OCI-LY1 (cell line): ENCODE data around the gene PSMG4.

Experiments used
- H2AFZ ChIP-seq: fragments of 200-600 bp; sonication (generic), shearing (Covaris generic); 2 replicates; pipeline ENCODE4 v1.6.0; 2014; ENCODE audit warnings: antibody characterized with exemption, mild to moderate bottlenecking, low read length
- H3F3A ChIP-seq: fragments of 200-600 bp; sonication (generic), shearing (Covaris generic); 2 replicates; pipeline ENCODE4 v1.6.0; 2014; ENCODE audit warnings: mild to moderate bottlenecking, antibody characterized with exemption, low read length, moderate library complexity; ENCODE audit not compliant: insufficient read depth
- H3K27ac ChIP-seq: fragments of 200-600 bp; sonication (generic); 2 replicates; pipeline ENCODE4 v1.5.1; 2014; ENCODE audit warnings: low read length, mixed run types, mild to moderate bottlenecking, low read depth; ENCODE audit not compliant: poor library complexity, severe bottlenecking
- H3K27me3 ChIP-seq: fragments of 200-600 bp; sonication (generic); 2 replicates; pipeline ENCODE4 v1.6.0; 2014; ENCODE audit warnings: antibody characterized with exemption, mild to moderate bottlenecking, low read length, moderate library complexity; ENCODE audit not compliant: insufficient read depth
- H3K36me3 ChIP-seq: fragments of 200-600 bp; sonication (generic); 2 replicates; pipeline ENCODE4 v1.6.1; 2014; ENCODE audit warnings: mild to moderate bottlenecking, antibody characterized with exemption, low read length, moderate library complexity, mixed read lengths; ENCODE audit not compliant: insufficient read depth
- H3K4me1 ChIP-seq: fragments of 200-600 bp; sonication (generic); 2 replicates; pipeline ENCODE4 v1.5.1; 2014; ENCODE audit warnings: mild to moderate bottlenecking, low read length, moderate library complexity; ENCODE audit not compliant: insufficient read depth, severe bottlenecking
- H3K4me2 ChIP-seq: fragments of 200-600 bp; sonication (generic), shearing (Covaris generic); 2 replicates; pipeline ENCODE4 v1.6.1; 2014; ENCODE audit warnings: low read length
- H3K4me3 ChIP-seq: fragments of 200-600 bp; sonication (generic); 2 replicates; pipeline ENCODE4 v1.5.1; 2014; ENCODE audit warnings: low read length, low read depth, mild to moderate bottlenecking, mixed read lengths; ENCODE audit not compliant: poor library complexity, severe bottlenecking
- H3K79me2 ChIP-seq: fragments of 200-600 bp; shearing (Covaris generic); 2 replicates; pipeline ENCODE4 v1.6.1; 2016; ENCODE audit warnings: mixed run types, low read length, mixed read lengths; ENCODE audit not compliant: insufficient read depth
- H3K9ac ChIP-seq: fragments of 200-600 bp; sonication (generic), shearing (Covaris generic); 2 replicates; pipeline ENCODE4 v1.6.1; 2014; ENCODE audit warnings: mild to moderate bottlenecking, low read length, mixed read lengths
- H3K9me2 ChIP-seq: fragments of 200-600 bp; sonication (generic), shearing (Covaris generic); 2 replicates; pipeline ENCODE4 v1.6.1; 2014; ENCODE audit warnings: low read depth, mild to moderate bottlenecking, low read length, mixed read lengths
- H3K9me3 ChIP-seq: fragments of 200-600 bp; shearing (Covaris generic); 2 replicates; pipeline ENCODE4 v1.6.1; 2014; ENCODE audit warnings: low read length, mixed read lengths
- H4K20me1 ChIP-seq: fragments of 200-600 bp; sonication (generic), shearing (Covaris generic); 2 replicates; pipeline ENCODE4 v1.6.0; 2016; ENCODE audit warnings: mild to moderate bottlenecking, low read length; ENCODE audit not compliant: insufficient read depth
- EZH2 ChIP-seq: fragments of 200-600 bp; sonication (generic), shearing (Covaris generic); IDR thresholded peaks from 2 replicates; pipeline ENCODE4 v1.8.0; 2017; ENCODE audit warnings: borderline replicate concordance, mixed run types, mild to moderate bottlenecking, antibody characterized with exemption, low read length, moderate library complexity, mixed read lengths
- TF ChIP-seq, protein P1 (sequence below): fragments of 200-600 bp; sonication (generic), shearing (Covaris generic); IDR thresholded peaks from 2 replicates; pipeline ENCODE4 v1.5.1; 2017; ENCODE audit warnings: mild to moderate bottlenecking, antibody characterized with exemption, low read length, moderate library complexity, mixed read lengths

PSMG4 gene

DNA sequence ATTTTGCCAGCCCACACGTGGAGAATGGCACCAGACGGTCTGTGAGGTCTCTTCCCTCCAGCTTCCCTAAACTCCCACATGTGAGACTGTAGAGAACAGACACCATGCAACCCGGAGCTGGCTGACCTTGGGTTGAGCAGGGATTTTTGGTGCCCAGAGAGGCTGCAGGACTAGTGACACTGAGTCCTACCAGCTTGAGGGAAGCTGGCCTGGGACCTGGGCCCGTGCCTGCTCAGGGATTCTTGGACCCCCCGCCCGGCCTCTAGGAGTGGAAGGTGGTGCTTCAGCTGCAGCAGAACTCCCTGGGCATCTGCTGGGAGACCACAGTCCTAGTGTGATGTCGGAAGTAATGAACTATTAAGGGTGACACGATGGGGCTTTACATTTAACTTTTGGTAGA is 3.2 kb downstream of the PSMG4 start:
- TF ChIP-seq, protein P1, sequence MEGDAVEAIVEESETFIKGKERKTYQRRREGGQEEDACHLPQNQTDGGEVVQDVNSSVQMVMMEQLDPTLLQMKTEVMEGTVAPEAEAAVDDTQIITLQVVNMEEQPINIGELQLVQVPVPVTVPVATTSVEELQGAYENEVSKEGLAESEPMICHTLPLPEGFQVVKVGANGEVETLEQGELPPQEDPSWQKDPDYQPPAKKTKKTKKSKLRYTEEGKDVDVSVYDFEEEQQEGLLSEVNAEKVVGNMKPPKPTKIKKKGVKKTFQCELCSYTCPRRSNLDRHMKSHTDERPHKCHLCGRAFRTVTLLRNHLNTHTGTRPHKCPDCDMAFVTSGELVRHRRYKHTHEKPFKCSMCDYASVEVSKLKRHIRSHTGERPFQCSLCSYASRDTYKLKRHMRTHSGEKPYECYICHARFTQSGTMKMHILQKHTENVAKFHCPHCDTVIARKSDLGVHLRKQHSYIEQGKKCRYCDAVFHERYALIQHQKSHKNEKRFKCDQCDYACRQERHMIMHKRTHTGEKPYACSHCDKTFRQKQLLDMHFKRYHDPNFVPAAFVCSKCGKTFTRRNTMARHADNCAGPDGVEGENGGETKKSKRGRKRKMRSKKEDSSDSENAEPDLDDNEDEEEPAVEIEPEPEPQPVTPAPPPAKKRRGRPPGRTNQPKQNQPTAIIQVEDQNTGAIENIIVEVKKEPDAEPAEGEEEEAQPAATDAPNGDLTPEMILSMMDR = no peak
- TF ChIP-seq EZH2 = no peak
- peaks cover 24% of the 10 kb centered on the region for H3K4me1 ChIP-seq
- no peak overlapping the region for H3K4me2 ChIP-seq
- no peaks in the 10 kb centered on the region for H4K20me1 ChIP-seq
- no peak overlapping the region for H2AFZ ChIP-seq
- H3K9me3 ChIP-seq = no peaks in the 10 kb centered on the region
- H3K27me3 ChIP-seq = no peaks in the 10 kb centered on the region
- no peaks in the 10 kb centered on the region for H3K9me2 ChIP-seq
- H3K36me3 ChIP-seq = peaks cover 51% of the 10 kb centered on the region
- peaks cover 32% of the 10 kb centered on the region for H3K79me2 ChIP-seq
- H3F3A ChIP-seq = no peaks in the 10 kb centered on the region
- H3K4me3 ChIP-seq = no peak overlapping the region
- no peak overlapping the region for H3K27ac ChIP-seq
- H3K9ac ChIP-seq = no peak overlapping the region

- Histone ChIP-seq H3K4me3 (no peak overlapping the region), H3K27ac (no peak overlapping the region), H3F3A (no peaks in the 10 kb centered on the region), H3K79me2 (peaks cover 32% of the 10 kb centered on the region), H3K9ac (no peak overlapping the region), H4K20me1 (no peaks in the 10 kb centered on the region), H3K36me3 (peaks cover 61% of the 10 kb centered on the region), H2AFZ (no peak overlapping the region), H3K4me1 (peaks cover 24% of the 10 kb centered on the region), H3K9me3 (no peaks in the 10 kb centered on the region), H3K27me3 (no peaks in the 10 kb centered on the region), H3K4me2 (no peak overlapping the region), H3K9me2 (no peaks in the 10 kb centered on the region)
- TF ChIP-seq, protein P1 = no peak
- no peak for TF ChIP-seq EZH2
Observed at GRCh38 chr6:3263096-3263495, 4.3 kb downstream of the PSMG4 start.

DNA sequence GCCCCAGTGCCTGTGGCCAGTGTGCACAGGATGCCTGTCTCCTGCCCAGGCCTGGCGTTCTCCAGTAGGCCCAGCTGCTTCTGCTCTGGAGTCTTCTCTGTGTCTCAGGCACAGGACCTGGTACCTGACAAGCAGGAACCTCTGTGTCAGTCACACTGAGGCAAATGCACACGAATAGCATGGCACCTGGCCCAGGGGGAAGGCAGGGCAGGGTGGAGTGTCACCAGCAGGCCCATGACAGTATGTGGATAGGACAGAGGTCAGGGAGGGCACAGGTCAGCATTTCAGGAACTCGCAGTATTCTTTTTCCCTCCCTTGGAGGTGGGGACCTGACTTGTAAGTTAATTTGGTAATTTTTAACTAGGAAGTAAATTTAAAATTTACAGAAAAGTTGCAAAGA is 5.6 kb downstream of the PSMG4 start:
- Histone ChIP-seq H2AFZ (no peak overlapping the region), H3K9me2 (no peaks in the 10 kb centered on the region), H3K4me3 (no peak overlapping the region), H3K79me2 (peaks cover 30% of the 10 kb centered on the region), H3K9me3 (no peaks in the 10 kb centered on the region), H3K4me1 (peaks cover 24% of the 10 kb centered on the region), H3K36me3 (peaks cover 73% of the 10 kb centered on the region), H3K27me3 (no peaks in the 10 kb centered on the region), H3K4me2 (no peak overlapping the region), H3F3A (no peaks in the 10 kb centered on the region), H3K9ac (no peak overlapping the region), H3K27ac (no peak overlapping the region), H4K20me1 (no peaks in the 10 kb centered on the region)
- TF ChIP-seq EZH2 = no peak
- TF ChIP-seq, protein P1 = no peak
